ENCODE data around the gene ZFYVE28.

DNA sequence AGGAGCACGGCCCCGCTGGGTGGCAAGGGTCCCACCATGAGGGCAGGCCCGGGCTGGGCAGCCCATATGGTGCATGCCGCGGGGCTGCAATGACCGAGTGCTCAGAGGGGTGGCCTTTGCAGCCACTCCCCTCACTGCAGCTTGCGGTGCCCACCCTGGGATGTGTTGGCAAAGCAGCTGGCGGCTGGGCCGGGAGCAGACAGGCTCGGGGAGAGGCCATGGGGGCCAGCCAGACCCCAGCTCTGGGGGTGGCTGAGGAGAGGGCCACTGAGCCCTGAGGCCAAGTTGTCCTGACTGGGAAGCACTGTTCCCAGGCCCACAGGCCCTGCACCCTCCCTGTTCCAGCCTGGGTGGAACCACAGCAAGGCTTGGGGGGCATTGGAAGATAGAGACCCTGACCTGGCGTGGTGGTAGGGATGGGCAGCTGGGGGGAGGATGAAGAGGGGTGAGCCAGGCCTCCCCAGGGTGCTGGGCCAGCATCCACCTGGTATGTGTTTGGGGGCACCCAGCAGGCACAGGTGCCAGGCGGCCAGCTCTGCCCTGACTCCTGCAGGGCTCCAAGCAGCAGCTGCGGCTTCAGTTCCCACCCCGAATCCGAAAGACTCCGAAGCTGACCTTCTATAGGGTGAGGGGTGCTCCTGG is 32.1 kb upstream of the ZFYVE28 start:
- TF ChIP-seq FOXA1 (IDR thresholded peaks at IDR 0.05), result no peak
- no peak for TF ChIP-seq SUZ12 (IDR thresholded peaks at IDR 0.05)
- TF ChIP-seq TARDBP (IDR thresholded peaks at IDR 0.05), result no peak
- TF ChIP-seq BHLHE40 (IDR thresholded peaks at IDR 0.05; ENCODE audit: borderline replicate concordance), result no peak
- no peak for TF ChIP-seq FOXK2 (IDR thresholded peaks at IDR 0.05)
- TF ChIP-seq L3MBTL2 (conservative IDR thresholded peaks at IDR 0.05), result no peak
- TF ChIP-seq SP1 (IDR thresholded peaks at IDR 0.05), result no peak
- TF ChIP-seq NFRKB (IDR thresholded peaks at IDR 0.05), result no peak
- TF ChIP-seq, protein P1, sequence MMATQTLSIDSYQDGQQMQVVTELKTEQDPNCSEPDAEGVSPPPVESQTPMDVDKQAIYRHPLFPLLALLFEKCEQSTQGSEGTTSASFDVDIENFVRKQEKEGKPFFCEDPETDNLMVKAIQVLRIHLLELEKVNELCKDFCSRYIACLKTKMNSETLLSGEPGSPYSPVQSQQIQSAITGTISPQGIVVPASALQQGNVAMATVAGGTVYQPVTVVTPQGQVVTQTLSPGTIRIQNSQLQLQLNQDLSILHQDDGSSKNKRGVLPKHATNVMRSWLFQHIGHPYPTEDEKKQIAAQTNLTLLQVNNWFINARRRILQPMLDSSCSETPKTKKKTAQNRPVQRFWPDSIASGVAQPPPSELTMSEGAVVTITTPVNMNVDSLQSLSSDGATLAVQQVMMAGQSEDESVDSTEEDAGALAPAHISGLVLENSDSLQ (IDR thresholded peaks at IDR 0.05), result no peak
- TF ChIP-seq ELF4 (IDR thresholded peaks at IDR 0.05), result no peak
- TF ChIP-seq ZNF384 (IDR thresholded peaks at IDR 0.05), result no peak
- TF ChIP-seq FOXM1 (IDR thresholded peaks at IDR 0.05; ENCODE audit: borderline replicate concordance), result no peak
- no peak for TF ChIP-seq HDGF (IDR thresholded peaks at IDR 0.05; ENCODE audit: borderline replicate concordance)

Measured in HEK293T (cell line).